ENCODE data around the gene ZBTB8OS. TPM values are rescaled to one million over a fixed set of nuclear protein-coding genes. Genes with fewer than 3 reads are reported as not detected.
A peak's percentile ranks its signal among the peaks of the same experiment; 100 is the strongest.
"Not testable (repeated sequence)": the region's sequence is repeated elsewhere in the genome, so short reads cannot be mapped to it uniquely, and the experiment has no call there.

The ZBTB8OS gene
- polyA plus RNA-seq, 10 donors = 20.8 to 27.4 (median 25.2) TPM

DNA sequence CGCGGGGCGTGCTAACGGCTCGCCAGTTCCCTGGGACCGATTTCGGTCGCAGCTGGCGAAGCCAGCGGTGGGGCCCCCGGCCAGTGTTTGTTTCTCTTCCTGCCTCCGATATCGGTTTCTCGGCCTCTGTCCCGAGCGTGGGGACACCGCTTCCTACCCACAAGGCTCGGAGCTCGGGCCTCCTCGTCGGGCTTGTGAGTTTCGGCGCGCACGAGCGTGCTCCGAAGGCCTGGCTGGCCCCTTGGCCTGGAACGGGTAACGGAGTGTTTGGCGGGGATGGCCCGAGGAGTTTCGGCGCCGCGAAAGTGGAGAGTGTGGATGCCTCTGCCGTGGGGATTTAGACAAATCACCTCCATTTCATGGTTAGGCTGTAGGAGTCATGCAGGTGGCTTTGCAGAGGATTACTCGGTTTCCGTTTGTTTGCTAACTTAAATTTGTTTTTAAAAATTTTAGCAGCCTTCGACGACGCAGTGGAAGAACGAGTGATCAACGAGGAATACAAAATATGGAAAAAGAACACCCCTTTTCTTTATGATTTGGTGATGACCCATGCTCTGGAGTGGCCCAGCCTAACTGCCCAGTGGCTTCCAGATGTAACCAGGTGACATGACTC, 1.2 kb upstream of the ZBTB8OS start:
- no peak for DNase-seq

DNA sequence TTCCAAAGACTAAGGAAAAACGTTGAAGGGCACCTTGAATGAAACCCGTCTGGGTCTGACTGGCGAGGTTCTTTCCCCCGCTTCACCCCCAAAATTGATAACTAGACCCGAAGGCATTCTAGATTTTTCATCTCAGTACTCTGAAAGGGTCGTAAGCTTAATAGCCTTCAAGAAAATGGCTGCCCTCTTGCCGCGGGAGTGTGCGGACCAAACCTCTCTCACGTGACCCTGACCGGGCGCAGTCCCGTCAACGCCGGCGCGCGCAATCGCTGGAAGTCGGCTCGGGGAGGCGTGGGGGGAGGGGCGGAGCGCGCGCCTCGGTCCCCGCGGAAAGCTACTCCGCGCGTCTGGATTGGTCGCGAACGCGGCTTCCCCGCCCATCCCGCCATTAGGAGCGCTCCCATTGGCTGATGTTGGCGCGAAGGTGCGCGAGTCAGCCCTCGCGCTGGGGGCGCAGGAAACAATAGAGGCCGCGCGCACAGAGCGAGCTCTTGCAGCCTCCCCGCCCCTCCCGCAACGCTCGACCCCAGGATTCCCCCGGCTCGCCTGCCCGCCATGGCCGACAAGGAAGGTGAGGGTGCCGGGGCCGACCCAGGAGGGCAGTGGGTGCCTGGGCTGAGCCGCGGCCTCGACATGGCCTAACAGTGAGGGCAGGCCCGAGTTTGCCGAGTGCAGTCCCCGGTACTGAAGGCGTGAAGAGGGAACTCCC, 556 bp upstream of the ZBTB8OS start, which contains the start of gene RBBP4:
TSS of gene RBBP4 (plus strand) at position 457 of the 709 bp plus-strand sequence. CDS start at position 556, 99 bp downstream.
- DNase-seq = peak; percentile 98 to 100 (median 99)

DNA sequence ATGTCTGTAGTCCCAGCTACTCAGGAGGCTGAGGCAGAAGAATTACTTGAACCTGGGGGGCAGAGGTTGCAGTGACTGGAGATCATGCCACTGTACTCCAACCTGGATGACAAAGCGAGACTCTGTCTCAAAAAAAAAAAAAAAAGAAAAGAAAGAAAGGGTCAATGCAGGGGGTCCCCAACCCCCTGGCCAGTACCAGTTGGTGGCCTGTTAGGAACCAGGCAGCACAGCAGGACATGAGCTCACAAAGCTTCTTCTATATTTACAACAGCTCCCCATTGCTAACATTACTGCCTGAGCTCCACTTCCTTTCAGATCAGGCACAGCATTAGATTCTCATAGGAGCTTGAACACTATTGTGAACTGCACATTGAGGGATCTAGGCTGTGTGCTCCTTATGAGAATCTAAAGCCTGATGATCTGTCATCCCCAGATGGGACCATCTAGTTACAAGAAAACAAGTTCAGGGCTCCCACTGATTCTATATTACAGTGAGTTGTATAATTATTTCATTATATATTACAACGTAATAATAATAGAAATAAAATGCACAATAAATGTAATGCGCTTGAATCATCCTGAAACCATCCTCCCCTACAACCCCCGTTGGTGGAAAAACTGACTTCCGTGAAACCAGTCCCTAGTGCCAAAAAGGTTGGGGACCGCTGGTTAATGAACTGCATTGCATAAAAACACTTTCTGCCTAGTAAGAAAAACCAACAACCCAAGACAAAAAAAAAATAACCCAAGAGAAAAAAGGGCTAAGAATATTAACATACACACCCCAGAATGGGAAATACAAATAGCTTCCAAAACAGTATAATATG, 2.8 kb downstream of the ZBTB8OS start:
- DNase-seq = no peak

DNA sequence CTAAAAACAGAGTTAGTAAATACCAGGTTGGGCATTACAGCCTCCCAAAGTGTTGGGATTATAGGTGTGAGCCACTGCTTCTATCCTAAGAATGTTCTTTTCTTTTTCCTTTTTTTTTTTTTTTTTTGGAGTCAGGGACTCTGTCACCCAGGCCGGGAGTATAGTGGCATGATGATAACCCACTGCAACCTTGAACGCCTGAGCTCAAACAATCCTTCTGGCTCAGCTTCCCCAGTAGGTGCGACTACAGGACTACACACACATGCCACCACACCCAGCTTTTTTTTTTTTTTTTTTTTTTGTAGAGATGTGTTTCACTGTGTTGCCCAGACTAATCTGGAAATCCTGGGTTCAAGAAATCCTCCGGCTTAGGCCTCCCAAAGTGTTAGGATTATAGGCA, 5.9 kb downstream of the ZBTB8OS start:
- DNase-seq = no peak

DNA sequence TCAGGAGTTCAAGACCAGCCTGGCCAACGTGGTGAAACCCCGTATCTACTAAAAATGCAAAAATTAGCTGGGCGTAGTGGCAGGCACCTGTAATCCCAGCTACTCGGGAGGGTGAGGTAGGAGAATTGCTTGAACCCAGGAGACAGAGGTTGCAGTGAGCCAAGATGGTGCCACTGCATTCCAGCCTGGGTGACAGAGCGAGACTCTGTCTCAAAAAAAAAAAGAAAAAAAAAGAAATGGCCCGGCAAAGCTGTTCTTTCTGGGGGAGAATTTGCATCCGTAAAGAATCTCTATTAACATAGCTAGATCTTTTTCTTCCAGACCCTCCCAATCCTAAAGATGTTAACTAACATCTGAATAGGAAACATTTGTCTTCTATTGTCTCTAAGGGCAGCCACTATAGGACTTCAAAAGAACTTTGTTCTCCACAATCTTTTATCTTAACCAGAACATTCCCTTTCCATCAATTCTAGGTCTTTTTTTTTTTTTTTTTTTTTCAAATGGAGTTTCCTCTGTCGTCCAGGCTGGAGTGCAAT, 8.0 kb downstream of the ZBTB8OS start:
- not testable (repeated sequence) for DNase-seq

DNA sequence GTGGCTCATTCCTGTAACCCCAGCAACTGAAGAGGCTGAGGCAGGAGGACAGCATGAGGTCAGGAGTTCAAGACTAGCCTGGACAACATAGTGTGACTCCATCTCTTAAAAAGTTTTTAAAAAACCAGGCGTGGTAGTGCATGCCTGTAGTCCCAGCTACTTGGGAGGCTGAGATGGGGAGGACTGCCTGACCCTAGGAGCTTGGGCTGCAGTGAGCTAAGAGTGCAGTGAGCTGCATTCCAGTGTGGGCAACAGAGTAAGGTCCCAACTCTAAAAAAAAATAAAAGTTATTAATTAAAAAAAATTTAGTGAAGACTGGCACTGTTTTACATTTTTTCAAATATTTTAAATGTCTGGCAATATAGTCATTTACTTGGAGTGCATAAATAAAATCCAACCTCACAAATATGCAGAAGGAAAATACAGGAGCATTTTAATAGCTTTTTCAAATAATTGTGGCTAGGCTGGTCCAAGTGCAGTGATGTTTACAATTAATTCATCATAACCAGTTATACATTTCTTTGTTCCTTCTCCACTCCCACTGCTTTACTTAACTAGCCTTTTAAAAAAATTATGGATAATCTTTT, 10.8 kb downstream of the ZBTB8OS start:
- DNase-seq = peak in 1 of 3 donors; percentile 21

DNA sequence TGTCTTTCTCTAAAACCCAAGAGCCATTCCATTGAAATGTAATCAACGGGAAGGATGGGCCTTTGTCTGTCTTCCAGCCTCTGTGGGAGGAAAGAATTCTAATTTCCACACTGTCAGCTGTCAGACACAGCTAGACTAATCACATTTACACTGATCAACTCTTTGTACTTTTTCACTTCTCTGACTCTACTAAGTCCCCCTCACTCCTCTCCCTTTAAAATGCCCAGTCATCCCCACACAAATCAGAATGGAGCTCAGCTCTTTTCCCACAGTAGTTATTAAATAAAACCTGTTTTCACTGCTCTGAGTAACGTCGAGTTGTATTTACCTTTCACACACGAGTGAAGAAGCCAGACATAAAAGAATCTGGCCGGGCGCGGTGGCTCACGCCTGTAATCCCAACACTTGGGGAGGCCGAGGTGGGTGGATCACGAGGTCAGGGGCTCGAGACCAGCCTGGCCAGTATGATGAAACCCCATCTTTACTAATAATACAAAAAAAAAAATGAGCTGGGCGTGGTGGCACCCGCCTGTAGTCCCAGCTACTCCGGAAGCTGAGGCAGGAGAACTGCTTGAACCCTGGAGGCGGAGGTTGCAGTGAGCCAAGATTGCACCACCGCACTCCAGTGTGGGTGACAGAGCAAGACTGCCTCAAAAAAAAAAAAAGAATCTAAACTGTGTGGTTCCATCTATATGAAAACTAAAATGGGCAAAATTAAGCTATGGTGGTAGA, 13.3 kb downstream of the ZBTB8OS start:
- DNase-seq = no peak

DNA sequence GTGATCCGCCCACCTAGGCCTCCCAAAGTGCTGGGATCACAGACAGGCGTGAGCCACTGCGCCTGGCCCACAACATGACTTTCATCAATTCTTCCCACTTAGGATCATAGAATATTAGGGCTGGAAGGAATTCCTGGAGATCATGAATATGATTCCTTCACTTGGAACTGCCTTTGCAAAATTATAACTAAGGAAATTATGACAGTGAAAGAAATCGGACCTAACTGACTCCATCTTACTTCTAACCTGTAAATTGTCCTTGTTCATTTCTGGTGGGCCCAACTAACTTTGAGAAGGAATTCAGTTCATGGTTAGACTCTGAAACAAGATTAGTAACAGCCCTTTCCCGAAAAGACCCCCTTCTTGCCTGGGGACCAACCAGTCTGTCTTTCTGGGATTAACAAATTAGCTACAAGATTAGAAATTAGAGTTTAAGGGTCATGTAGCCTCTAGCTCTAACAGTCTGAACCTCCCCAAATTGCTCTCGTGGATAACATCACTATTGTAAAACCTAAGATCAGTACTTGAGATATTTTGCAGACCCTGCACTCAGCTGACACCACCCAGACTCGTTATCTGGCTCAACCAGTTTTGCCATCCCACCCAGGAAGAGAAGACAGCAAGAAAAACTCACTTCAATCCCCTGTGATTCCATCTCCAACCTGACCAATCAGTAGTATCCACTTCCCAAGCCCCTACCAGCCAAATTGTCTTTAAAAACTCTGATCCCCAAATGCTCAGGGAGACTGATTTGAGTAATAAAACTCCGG, 14.7 kb downstream of the ZBTB8OS start:
- DNase-seq = no peak

DNA sequence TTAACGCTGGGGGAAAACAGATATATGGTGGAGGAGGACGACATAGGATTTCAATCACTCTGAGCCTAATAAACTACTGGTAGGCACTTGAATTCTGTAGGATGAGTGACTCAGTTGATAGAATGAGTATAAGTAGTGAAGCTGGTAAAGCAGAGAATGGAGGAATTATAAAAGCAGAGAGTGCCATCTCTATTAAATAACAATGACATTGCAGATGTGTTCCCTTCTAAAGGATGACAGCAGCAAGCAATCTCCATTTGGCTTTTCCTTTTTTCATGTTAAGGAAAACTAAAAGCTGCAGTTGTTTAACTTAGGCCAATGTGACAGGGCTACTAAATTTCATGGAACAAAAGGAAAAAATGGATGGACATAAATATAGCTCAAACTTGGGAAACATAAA, 17.5 kb downstream of the ZBTB8OS start:
- no peak for DNase-seq

DNA sequence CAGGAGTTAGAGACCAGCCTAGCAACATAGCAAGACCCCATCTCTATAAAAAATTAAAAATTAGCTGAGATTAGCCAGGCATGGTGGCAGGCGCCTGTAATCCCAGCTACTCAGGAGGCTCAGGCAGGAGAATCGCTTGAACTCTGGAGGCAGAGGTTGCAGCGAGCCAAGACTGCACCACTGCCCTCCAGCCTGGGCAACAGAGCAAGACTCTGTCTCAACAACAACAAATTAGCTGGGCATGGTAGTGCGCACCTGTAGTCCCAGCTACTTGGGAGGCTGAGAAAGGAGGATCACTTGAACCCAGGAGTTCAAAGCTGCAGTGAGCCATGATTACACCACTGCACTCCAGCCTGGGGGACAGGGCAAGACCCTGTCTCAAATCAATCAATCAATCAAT, 20.2 kb downstream of the ZBTB8OS start:
- DNase-seq = not testable (repeated sequence)

DNA sequence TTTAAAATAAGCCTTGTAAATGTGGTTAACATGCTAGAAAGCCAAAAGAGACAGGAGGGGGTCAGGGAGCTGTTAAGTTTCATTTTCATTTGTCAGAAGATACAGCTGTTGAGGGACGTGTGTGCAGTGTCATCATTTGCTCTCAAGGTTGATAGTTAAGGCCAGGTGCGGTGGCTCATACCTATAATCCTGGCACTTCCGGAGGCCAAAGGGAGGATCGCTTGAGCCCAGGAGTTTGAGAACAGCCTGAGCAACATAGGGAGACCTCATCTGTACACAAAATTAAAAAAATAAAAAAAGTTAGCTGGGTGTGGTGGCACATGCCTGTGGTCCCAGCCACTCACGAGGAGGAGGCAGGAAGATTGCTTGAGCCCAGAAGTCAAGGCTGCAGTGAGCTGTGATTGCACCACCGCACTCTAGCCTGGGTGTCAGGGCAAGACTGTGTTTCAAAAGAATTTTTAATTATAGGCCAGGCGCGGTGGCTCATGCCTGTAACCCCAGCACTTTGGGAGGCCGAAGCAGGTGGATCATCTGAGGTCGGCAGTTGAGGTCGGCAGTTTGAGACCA, 22.7 kb downstream of the ZBTB8OS start:
- no peak for DNase-seq

DNA sequence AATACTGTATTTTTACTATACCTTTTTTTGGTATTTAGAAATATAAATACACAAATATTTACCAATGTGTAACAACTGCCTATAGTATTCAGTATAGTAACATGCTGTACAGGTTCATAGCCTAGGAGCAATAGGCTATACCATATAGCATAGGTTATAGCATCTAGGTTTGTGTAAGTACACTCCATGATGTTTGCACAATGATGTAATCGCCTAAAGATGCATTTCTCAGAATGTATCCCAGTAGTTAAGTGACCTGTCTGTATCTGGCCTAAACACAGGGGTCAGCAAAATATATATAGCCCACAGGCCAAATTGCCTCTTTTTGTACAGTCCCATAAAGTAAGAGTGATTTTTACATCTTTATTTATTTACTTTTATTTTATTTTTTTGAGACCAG, 24.2 kb downstream of the ZBTB8OS start:
- DNase-seq = no peak

DNA sequence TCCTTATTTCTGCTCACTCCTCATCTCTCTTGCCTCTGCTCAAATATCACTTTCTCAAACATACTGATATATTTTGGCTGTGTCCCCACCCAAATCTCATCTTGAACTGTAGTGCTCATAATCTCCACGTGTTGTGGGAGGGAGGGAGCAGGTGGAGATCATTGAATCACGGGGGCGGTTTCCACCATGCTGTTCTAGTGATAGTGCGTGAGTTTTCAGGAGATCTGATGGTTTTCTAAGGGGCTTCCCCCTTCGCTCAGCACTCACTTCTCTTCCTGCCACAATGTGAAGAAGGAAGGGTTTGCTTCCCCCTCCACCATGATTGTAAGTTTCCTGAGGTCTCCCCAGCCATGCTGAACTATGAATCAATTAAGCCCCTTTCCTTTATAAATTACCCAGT, 26.6 kb downstream of the ZBTB8OS start:
- DNase-seq = no peak

DNA sequence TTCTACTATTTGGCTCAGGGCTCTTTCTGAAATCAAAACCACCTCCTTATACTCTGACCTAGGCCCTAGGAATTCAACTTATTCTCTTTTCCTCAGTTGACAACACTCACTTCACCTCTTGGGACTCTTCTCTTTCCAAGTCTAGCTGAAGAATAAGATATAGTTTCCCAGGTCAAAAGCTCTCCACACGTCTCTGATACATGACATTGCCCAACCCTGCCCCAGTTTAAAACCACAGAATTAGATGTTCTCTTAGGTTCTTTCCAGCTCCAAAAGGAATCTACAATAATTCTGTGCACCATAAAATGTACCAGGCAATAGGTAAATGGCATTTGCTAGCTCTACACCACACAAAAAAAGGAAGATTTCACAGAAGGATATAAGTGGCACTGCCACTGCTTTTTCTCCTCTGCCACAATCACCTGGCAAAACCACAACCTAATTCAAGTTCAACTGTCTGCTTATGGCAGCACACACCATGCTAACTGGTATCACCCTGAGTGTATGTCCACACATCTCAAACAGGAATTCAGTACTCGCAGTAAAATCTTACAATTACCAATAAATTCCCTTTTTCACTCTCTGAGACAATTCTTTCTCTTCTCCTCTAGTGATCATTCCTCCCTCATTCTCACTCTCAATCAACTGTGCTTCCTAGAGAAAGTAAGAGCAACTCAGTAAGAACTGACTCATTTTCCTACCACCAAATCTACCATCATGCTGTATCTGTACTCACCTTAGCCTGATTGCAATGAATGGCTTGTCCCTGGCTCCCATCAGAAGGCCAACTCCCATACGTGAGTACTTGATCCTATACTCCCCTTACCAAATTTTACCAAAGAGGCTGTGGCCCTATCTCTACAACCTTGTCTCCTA, 27.3 kb downstream of the ZBTB8OS start:
- no peak for DNase-seq

DNA sequence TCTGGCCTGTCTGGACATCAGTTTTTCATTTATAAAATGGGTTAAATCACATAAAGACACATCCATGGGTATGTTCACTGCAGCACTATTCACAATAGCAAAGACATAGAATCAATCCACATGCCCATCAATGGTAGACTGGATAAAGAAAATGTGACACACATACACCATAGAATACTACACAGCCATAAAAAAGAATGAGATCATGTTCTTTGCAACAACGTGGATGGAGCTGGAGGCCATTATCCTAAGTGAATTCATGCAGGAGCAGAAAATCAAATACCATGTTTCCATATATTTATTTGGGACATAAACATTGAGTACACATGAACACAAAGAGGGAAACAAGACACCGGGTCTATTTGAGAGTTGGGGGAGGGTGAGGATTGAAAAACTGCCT, 28.1 kb downstream of the ZBTB8OS start:
- DNase-seq = no peak

DNA sequence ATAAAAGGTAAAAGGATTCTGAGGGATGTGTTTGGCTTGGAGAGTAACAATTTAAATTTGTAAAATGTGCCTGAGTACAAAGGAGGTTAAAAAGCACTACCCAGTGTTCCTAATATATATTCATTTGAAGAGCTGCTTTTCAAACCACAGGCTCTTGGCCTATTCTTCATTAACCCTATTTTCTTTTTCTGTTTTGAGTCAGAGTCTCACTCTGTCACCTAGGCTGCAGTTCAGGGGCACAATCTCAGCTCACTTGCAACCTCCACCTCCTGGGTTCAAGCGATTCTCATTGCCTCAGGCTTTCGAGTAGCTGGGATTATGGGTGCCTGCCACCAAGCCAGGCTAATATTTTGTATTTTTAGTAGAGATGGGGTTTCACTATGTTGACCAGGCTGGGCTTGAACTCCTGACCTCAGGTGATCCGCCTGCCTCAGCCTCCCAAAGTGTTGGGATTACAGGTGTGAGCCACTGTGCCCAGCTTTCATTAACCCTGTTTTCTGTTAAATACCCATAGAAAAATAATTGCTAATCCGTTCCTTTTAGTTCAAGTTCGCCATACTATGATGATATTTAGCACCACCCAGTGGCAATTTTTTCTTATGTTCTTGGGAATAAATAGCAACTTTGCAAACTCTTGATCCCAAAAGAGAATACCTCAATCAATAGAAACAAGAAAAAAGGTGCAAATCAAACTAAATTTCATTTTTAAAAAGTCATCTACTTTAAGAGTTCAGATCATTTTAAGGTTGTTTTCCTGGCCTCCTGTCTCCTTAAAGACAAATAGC, 30.5 kb downstream of the ZBTB8OS start:
- peak in 2 of 3 donors; percentile 5 to 21 for DNase-seq

DNA sequence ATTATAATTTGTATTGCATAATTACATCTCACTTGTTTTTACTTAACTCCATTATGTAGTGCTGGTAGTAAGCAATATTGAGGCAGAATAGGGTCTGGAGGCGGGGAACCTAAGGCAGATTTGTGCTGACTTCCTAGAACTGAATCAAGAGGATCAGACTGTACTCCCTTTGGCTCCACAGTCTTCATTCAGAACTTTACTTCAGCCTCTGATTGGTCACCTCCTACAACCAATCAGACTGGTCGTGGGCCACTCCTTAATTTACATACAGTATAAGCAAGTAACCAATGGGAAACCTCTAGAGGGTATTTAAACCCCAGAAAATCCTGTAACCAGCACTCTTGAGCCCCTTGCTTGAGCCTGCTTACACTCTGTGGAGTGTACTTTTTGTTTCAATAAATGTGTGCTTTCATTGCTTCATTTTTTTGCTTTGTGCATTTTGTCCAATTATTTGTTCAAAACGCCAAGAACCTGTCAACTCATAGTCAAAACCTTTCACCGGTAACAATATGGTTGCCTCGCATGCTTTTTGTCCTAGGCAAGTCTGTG, 31.6 kb downstream of the ZBTB8OS start:
- no peak for DNase-seq

DNA sequence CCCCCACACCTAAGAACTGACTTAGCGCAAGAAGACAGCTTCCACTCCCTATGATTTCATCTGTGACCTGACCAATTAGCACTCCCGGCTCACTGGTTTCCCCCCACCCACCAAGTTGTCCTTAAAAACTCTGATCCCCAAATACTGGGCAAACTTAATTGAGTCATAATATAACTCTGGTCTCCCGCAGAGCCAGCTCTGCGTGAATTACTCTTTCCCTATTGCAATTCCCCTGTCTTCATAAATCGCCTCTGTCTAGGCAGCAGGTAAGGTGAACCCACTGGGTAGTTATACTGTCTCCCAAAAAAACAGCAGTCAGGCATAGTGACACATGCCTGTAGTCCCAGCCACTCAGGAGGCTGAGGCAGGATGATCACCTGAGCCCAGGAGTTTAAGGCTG, 36.9 kb downstream of the ZBTB8OS start:
- DNase-seq = no peak
